Brain microvascular endothelial cell (primary cell): ENCODE results near the gene HES7.

Source experiments
- DNase-seq: peaks from one replicate; pipeline ENCODE4 v3.0.0-alpha.2; 2020
- H3K27ac ChIP-seq: fragments of 250-450 bp; sonication (Bioruptor Pico); 2 replicates; pipeline ENCODE4 v1.5.1; 2020; ENCODE audit warnings: mild to moderate bottlenecking, moderate library complexity
- H3K27me3 ChIP-seq: fragments of 250-450 bp; sonication (Bioruptor Pico); replicated peaks from 2 replicates; pipeline ENCODE4 v1.5.1; 2020; ENCODE audit warnings: mild to moderate bottlenecking
- H3K36me3 ChIP-seq: fragments of 250-450 bp; sonication (Bioruptor Pico); replicated peaks from 2 replicates; pipeline ENCODE4 v1.5.1; 2020; ENCODE audit warnings: mild to moderate bottlenecking
- H3K4me3 ChIP-seq: 2 replicates; pipeline ENCODE4 v1.5.1; 2011; ENCODE audit warnings: low read depth, mild to moderate bottlenecking, control low read depth, low read length, moderate library complexity
- CTCF ChIP-seq: IDR thresholded peaks from 2 replicates; pipeline ENCODE4 v1.5.1; 2011; ENCODE audit warnings: low read depth, mild to moderate bottlenecking, moderate library complexity, low read length, control low read depth, inconsistent platforms; ENCODE audit errors: missing control alignments
- in situ Hi-C: cut with HindIII; loops from 2 replicates; pipeline ENCODE4 v1.10.0; 2017; ENCODE audit warnings: low sequenced_read_pairs, low pct_ligation_motif_present

Gene HES7

GRCh38 chr17:8156246-8156992 lies 32.5 kb upstream of the HES7 start:
- DNase-seq, result peak; percentile 100
- H3K4me3 ChIP-seq, result peak overlapping the region; percentile 77
- H3K27me3 ChIP-seq, result no peaks in the 10 kb centered on the region
- in situ Hi-C loops, result no loop called here
- peak; percentile 30 for TF ChIP-seq CTCF
- H3K36me3 ChIP-seq, result peaks cover 17% of the 10 kb centered on the region
- H3K27ac ChIP-seq, result peak overlapping the region; percentile 96

- no peak for DNase-seq
- in situ Hi-C loops, result no loop called here
- no peaks in the 10 kb centered on the region for H3K27me3 ChIP-seq
- H3K36me3 ChIP-seq, result peaks cover 13% of the 10 kb centered on the region
- H3K27ac ChIP-seq, result peak overlapping the region; percentile 91
- H3K4me3 ChIP-seq, result peak overlapping the region; percentile 77
- no peak for TF ChIP-seq CTCF
Measured at GRCh38 chr17:8155996-8156245, 32.0 kb upstream of the HES7 start.

- no peak for TF ChIP-seq CTCF
- peaks cover 13% of the 10 kb centered on the region for H3K36me3 ChIP-seq
- H3K27ac ChIP-seq, result peak overlapping the region; percentile 91
- peak overlapping the region; percentile 77 for H3K4me3 ChIP-seq
- in situ Hi-C loops, result no loop called here
- no peaks in the 10 kb centered on the region for H3K27me3 ChIP-seq
- DNase-seq, result no peak
Measured at GRCh38 chr17:8155231-8155995, 31.5 kb upstream of the HES7 start.

- Histone ChIP-seq H3K4me3 (peak overlapping the region; percentile 77), H3K27me3 (no peaks in the 10 kb centered on the region), H3K27ac (peak overlapping the region; percentile 91), H3K36me3 (peaks cover 18% of the 10 kb centered on the region)
- in situ Hi-C loops, result no loop called here
- DNase-seq, result no peak
- TF ChIP-seq CTCF, result no peak
Measured at GRCh38 chr17:8154608-8155155, 30.8 kb upstream of the HES7 start.

- Histone ChIP-seq H3K36me3 (peaks cover 19% of the 10 kb centered on the region), H3K27me3 (no peaks in the 10 kb centered on the region), H3K4me3 (peak overlapping the region; percentile 77), H3K27ac (peak overlapping the region; percentile 99)
- TF ChIP-seq CTCF, result no peak
- peak; percentile 99 for DNase-seq
- in situ Hi-C loops, result no loop called here
Measured at GRCh38 chr17:8153957-8154607, 30.2 kb upstream of the HES7 start.
